Ramos (cell line): Measurements from ENCODE around the gene MICALL1.
"Not testable (repeated sequence)": the region's sequence is repeated elsewhere in the genome, so short reads cannot be mapped to it uniquely, and the experiment has no call there.

Source experiments
- in situ Hi-C: fragments of 300-500 bp; cut with MboI; formaldehyde crosslinking; loops from one replicate; pipeline ENCODE4 v1.14.3; 2022; ENCODE audit warnings: low sequenced_read_pairs; ENCODE audit not compliant: unreplicated experiment

MICALL1 gene

DNA sequence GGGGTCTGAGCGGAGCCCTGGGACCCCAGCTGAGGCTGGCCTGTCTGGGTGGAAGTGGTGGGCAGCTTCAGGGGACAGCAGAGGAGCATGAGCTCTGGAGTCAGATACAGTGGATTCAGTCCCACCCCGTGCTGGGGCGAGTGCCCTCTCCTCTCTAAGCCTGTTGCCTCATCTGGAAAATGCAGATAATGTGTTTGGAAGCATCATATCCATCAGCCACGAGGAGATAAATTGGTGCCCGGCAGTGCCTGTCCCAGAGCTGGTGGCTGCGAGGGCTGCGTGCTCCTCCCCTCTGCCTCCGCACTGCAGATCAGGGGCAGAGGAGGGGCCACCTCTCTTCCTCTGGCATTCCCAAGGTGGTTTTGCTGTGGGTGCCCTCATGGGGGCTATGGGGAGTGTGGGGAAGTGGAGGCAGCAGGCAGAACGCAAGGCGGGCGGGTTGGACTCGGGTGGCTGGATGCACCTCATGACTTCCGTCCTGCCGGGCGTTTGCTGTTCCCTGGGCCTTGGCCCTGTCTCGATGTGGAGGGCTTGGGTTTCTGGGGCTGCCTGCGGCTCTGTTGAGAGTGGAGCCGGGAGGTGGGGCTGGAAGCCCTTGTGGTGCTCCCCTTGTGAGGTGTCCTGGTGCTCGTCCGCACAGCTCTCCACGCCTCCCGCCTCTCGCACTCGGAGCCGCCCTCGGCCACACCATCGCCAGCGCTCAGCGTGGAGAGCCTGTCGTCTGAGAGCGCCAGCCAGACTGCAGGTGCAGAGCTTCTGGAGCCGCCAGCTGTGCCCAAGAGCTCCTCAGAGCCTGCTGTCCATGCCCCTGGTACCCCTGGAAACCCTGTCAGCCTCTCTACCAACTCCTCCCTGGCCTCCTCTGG, 20.9 kb downstream of the MICALL1 start:
- in situ Hi-C loops = no loop called here

- in situ Hi-C loops = no loop called here
Observed at GRCh38 chr22:37927637-37927936, 21.5 kb downstream of the MICALL1 start.

- in situ Hi-C loops = no loop called here
Observed at GRCh38 chr22:37929390-37929789, 23.3 kb downstream of the MICALL1 start.

DNA sequence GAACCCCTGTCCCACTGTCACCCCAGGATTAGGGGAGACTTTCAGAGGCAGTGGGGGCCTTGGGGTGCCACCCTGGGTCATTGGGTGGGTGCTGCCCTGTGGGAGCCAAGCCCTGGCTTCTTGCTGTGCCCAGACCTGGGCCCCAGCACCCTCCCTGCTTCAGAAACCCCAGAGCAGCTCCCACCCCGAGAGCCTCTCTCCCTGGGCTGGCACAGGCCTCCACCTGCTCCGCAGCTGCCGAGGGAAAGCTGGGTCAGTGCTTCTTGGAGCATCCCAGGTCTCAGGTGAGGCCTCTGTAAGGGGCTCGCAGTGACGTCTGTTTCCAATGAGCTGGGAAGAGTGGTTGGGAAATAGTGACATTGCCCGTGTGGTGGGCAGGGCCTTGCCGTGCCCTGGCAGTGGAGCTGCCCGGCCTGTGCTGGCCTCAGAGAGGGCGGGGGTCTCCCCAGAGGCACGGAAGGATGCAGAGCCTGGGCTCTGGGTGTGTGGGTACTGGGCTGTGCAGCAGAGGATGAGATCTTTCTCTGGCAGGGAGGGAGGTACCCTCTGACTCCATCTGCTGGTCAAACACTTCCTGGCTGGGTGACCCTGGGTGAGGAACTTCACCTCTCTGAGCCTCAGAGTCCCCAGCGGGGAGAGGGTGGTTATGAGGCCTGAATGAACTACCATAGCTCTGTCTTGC, 24.3 kb downstream of the MICALL1 start:
- in situ Hi-C loops = no loop called here

- in situ Hi-C loops = no loop called here
Observed at GRCh38 chr22:37930952-37931440, 24.9 kb downstream of the MICALL1 start.

DNA sequence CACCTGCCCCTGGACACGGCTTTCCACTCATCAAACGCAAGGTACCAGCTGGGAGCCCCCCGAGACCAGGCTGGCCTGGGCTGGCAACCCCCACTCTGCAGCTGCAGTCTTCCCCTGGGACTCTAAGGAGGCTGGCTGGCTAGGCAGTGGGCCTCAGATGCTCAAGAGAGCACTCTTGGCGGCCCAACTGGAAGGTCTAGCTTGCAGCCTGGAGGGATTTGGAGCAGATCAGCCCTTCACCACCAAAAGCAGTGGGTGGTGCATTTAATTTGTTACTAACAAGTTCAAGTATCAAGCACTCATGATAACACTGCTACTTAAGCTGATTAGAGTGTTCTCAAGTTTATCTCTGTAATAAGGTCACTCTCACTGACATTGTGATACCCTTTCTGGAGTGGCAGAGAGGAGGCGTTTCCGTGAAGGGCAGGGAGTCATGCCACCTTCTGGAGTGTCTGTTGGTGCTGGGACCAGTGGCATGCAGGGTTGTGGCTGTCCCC, 25.8 kb downstream of the MICALL1 start:
- in situ Hi-C loops = no loop called here

GRCh38 chr22:37932401-37932800, 26.3 kb downstream of the MICALL1 start:
- in situ Hi-C loops = no loop called here

- in situ Hi-C loops = no loop called here
Observed at GRCh38 chr22:37932821-37933578, 26.9 kb downstream of the MICALL1 start.

GRCh38 chr22:37933711-37934376, 27.7 kb downstream of the MICALL1 start:
- in situ Hi-C loops = no loop called here

- in situ Hi-C loops = no loop called here
Observed at GRCh38 chr22:37940698-37941376, 34.7 kb downstream of the MICALL1 start.

- in situ Hi-C loops = no loop called here
Observed at GRCh38 chr22:37942133-37942532, 36.0 kb downstream of the MICALL1 start.

DNA sequence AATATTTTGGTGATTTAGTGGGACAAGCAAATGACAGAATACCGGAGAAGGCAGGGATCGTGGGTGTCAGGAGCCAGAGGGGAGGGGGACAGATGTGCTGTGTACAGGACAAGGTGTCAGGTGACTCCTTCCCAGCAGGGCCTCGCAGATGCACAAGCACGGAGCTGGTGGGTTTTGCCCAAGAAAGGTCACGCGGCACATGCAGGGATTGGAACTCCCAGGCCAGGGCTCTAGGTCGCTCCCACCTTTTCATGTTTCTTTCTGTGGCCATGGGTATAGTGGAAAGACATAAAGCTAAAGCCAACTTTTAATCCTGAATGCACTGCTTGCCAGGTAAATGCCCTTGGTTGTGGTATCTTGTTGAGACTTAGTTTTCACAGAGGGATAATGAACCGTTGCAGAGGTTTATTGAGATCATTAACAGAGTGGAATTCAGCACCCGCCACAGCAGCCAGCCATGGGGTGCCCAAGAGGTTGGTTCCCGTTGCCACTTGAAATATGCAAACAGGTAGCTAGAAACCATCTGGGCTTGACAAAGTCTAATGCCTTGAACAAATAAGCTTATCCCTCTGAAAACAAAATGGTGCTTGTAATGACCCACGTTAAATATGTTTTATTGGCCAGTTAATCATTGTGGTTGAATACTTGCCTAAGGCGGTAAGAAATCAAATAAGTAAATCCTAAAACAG, 37.2 kb downstream of the MICALL1 start:
- in situ Hi-C loops = no loop called here

DNA sequence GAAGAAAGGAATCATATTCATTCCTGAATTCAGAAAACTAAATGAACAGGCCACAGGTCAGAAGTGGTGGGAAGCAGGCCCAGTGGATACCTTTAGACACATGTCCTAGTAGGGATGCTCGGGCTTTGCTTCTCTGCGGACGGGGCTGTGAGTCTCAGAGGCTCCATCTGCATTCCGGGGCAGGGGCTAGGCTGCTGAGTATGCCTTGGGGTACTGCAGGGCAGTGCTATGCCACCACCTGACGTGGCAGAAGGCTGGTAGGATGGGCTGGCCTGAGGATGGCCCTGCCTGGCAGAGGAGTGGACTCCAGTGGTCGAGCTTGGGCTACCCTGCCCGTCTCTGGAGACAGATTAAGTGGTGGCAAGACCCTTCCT, 37.7 kb downstream of the MICALL1 start:
- in situ Hi-C loops = no loop called here

DNA sequence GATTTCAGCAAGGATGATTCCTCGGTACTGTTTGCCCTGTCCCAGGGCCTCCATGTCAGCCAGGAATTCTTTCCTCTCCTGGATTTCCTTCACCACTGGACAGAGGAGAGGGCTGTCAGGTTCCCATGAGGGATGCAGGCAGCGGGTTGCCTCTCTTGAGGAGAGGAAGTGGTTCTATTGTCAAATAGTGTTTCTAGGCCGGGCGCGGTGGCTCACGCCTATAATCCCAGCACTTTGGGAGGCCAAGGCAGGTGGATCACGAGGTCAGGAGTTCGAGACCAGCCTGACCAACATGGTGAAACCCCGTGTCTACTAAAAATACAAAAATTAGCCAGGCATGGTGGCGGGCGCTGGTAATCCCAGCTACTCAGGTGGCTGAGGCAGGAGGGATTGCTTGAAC, 38.3 kb downstream of the MICALL1 start:
- in situ Hi-C loops = not testable (repeated sequence)

DNA sequence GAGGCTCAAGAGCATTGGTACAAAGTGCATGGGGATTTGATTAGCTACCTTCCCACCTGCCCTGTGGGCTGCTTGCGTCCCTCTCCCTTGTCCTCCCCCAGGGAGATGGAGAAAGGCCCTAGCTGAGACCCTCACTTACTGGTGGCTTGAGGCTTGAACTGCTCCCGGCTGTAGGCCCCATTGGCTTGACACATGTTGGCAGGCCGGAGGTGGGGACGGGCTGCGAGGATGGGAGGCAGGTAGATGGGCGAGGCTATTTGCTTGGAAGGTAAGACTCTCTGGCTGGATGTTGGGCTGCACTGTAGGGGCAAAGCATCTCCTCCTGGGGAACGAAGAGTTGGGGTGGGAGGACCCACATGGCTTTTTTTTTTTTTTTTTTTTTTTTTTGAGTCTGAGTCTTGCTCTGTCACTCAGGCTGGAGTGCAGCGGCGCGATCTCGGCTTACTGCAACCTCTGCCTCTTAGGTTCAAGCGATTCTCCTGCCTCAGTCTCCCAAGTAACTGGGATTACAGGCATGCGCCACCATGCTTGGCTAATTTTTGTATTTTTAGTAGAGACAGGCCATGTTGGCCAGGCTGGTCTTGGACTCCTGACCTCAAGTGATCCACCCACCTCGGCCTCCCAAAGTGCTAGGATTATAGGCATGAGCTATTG, 41.2 kb downstream of the MICALL1 start:
- in situ Hi-C loops = not testable (repeated sequence)

GRCh38 chr22:37951305-37951704, 45.2 kb downstream of the MICALL1 start:
- in situ Hi-C loops = no loop called here

DNA sequence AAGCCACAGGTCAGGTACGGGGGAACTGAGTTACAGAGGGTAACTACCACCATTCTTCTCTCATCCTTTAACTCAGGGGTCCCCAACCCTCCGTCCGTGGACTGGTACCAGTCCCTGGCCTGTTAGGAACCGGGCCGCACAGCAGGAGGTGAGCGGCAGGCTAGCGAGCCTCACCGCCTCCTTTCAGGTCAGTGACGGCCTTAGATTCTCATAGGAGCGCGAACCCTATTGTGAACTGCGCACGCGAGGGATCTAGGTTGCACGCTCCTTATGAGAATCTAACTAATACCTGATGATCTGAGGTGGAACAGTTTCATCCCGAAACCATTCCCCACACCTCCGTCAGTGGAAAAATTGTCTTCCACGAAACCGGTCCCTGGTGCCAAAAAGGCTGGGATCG, 46.5 kb downstream of the MICALL1 start:
- in situ Hi-C loops = not testable (repeated sequence)

GRCh38 chr22:37953062-37953436, 47.0 kb downstream of the MICALL1 start:
- in situ Hi-C loops = no loop called here
